ENCODE measurements around the gene TARBP1.
"Not testable (repeated sequence)": the region's sequence is repeated elsewhere in the genome, so short reads cannot be mapped to it uniquely, and the experiment has no call there.

DNA sequence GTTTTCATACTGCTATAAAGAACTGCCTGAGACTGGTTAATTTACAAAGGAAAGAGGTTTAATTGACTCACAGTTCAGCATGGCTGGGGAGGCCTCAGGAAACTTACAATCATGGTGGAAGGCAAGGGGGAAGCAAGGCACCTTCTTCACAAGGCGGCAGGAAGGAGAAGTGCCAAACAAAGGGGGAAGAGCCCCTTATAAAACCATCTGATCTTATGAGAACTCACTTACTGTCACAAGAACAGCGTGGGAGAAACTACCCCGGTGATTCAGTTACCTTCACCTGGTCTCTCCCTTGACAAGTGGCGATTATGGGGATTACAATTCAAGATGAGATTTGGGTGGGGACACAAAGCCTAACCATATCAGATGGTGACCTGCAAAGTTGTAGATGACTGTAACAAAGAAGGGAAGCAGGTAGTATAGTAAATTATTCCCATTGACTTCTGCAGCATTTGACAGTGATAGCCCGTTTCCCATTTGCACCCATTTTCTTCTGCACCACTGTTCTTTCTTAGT, 99.3 kb downstream of the TARBP1 start:
- TF ChIP-seq, protein P1, sequence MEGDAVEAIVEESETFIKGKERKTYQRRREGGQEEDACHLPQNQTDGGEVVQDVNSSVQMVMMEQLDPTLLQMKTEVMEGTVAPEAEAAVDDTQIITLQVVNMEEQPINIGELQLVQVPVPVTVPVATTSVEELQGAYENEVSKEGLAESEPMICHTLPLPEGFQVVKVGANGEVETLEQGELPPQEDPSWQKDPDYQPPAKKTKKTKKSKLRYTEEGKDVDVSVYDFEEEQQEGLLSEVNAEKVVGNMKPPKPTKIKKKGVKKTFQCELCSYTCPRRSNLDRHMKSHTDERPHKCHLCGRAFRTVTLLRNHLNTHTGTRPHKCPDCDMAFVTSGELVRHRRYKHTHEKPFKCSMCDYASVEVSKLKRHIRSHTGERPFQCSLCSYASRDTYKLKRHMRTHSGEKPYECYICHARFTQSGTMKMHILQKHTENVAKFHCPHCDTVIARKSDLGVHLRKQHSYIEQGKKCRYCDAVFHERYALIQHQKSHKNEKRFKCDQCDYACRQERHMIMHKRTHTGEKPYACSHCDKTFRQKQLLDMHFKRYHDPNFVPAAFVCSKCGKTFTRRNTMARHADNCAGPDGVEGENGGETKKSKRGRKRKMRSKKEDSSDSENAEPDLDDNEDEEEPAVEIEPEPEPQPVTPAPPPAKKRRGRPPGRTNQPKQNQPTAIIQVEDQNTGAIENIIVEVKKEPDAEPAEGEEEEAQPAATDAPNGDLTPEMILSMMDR (IDR thresholded peaks at IDR 0.05) = not testable (repeated sequence)
- not testable (repeated sequence) for TF ChIP-seq ZFX (IDR thresholded peaks at IDR 0.05; ENCODE audit: borderline replicate concordance)
